GM19351 (cell line): Measurements from ENCODE around the gene ARID3B.

Experiments
- ATAC-seq: cut with Tn5 transposase; IDR thresholded peaks from one replicate; pipeline ENCODE4 v1.9.1; 2021; ENCODE audit warnings: mild to moderate bottlenecking, moderate library complexity; ENCODE audit not compliant: unreplicated experiment

Gene ARID3B

DNA sequence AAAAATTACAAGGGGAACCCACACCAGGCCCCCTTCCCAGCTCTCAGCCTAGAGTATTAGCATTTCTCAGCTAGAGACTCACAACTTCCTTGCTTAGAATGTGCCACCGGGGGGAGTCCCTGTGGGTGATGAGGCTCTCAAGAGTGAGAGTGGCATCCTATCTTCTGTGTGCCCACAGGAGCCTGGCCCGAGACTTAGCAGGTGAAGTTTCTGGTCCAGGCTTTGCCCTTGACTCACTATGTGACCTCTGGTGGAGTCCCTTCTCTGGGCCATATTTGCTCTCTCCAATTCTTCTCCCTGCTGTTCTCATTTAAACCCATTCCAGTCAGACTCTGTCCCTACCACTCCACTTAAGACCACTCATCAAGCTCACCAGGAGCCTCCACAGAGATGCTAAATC, 92.8 kb downstream of the ARID3B start:
- no peak for ATAC-seq

DNA sequence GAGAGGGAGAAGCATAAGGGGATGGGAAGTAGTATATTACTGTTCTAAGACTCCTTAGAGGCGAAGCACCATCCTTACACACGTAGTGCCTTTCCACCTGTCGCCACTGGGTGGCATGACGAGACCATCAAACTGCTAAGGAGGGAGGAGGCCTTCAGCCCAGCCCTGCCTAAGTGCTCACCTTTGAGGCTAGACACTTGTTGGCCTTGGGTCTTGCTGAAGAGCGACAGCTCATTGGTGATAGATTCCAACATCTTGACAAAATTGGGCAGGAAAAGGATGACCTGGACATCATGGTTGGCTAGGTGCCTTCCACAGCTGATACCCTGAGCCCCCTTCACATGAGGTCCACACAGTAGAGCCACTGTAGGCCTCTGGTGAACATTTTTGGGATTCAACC, 94.2 kb downstream of the ARID3B start:
- peak; percentile 53 for ATAC-seq

DNA sequence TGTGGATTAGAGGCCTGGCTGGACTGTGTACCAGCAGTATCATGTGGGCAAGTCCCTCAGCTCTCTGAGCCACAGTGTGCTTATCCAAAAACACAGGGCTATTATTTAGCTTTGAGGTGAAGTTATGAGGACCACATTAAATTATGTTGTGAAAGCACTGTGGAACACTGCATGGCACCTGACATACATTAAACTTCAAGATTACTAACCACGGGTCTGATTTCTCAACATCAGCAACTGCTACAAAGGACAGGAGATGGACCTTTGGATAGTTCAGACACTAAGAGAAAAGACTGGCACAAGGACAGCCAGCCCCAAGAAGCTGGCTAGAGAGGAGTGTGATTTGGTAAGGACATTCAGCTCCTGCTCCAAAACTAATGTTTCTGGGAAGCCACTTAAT, 96.0 kb downstream of the ARID3B start:
- ATAC-seq: no peak

DNA sequence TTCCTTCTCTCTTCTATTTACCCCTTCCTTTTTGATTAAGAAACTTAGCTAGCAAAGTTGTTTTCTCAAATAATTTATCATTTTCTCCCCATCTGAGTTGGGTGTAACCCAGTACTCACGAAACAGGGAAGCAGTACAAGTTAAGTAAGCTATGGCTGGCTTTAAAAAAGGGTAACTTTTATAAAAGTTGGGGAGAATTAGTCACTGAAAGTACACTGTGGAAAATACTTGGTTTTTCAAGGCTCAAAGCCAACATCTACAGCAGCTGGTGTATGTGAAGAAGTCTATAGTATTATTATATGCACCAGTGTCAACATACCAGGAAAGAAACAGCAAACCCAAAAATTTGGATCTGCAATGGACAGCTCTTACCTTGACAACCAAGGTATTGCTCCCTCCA, 100.1 kb downstream of the ARID3B start:
- ATAC-seq: no peak

DNA sequence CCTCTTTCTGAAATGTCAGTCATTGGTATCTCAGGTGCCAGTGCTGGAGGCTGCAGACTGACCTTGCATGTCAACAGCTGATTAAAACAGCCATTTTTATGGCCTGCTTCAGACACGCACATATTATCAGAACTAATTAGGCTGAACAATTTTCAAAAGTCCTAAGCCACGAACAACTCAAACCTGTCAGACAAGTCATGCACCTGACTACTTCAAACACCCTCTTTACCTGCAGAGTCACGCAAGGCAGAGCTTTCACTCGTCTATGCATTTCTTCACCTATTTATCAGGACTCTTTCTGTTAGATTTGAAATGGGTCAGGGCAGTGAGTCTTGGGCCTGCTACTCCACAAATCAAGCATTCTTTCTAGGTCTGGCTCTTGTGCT, 101.3 kb downstream of the ARID3B start:
- ATAC-seq: no peak

DNA sequence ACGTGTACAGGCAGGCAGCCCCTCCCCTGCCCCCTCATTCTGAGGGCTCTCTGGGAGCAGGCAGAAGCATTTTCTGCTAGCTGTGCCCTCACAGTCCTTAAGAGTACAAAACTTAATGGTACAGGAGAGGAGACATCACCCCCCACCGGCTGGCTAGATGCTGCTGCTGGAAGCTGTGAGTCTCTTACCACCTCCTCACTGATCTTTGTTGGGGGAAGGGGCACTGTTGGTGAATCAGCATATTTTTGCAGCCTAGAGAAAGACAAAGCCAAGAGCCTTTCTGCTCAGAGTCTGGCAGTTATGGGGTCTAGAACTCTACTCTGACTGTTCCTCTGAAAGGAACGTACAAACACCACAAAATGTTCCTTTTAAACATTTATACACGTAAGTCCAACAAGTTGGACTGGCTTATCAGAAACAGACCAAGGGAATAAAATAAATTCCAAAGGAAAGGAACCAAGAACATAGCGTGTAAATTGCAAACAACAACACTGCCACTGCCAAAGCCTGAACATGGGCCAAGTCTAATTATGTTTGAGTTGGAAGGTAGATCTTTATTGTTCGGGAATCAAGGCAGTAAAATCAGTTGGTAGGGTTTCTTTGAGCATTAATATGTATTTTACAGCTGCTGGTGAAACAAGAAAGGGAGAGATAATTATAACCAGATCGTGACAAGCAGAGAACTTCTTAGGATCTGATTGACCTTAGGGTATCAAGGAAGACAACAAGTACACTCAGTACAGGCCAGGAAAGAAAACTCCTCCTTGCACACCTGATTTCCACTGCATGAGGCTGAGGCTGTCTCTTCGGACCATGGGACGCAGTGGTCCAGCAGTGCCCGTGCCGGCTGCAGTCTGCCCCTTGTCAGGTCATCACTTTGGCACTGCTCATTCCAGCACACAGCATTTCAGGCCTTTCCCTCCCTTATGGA, 102.0 kb downstream of the ARID3B start:
- no peak for ATAC-seq

DNA sequence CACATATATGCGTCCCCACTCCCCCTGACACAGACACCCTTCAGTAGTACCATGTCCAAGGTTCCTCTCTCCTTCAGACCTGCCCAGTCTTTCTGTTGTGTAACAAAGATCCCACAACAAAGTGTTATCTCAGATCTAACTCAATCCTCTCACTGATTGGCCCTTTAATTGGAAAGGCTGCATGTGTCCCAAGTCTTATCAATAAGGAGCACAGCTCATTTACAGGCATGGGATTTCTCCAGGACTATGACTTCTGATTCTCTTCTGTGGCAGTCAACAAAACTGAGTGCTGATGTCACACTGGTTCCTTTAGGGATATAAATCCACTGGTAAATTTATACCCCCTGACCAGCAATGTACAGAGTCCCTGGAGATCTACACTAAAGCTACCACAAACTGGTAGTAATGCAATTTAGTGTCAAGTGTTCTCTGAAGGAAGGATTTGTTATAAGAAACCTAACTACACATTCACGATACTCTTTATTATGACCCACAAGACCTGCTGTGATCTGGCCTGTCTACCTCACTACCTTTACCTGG, 102.7 kb downstream of the ARID3B start:
- no peak for ATAC-seq

DNA sequence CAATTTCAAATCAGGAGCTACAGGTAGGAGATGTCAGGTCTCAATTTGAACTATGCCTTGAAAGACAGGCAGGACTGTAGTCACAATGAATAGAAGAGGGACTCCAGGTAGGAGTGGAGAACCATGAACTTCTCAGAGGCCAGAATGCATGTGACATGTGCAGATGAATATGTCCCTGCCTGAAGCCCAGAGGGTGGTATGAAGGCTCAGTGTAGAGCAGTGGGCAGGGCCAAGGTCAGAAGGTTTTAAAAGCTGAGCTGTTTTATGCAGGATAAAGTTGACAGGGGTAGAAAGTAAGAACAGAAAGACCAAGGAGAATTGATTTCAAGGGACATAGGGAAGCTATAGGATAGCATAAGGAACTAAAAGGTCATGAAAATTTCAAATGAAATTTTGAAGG, 105.5 kb downstream of the ARID3B start:
- no peak for ATAC-seq
